B cell (primary cell): Measurements from ENCODE around the gene NUCB2. TPM values are rescaled to one million over a fixed set of nuclear protein-coding genes. Genes with fewer than 3 reads are reported as not detected.
A peak's percentile ranks its signal among the peaks of the same experiment; 100 is the strongest.

Experiments
- ATAC-seq: fragments of 200-7000 bp; cut with Tn5 transposase; one replicate; pipeline ENCODE4 v1.10.0; 2021; ENCODE audit warnings: low read depth, mild to moderate bottlenecking, moderate number of reproducible peaks, moderate library complexity
- CTCF ChIA-PET: fragments of 350-600 bp; sonication (Branson Sonifier 250); formaldehyde crosslinking; loops from one replicate; lab custom pipeline; 2021; ENCODE audit warnings: antibody characterized with exemption, inconsistent platforms; lab: Charles Lee
- POLR2A ChIA-PET: fragments of 350-600 bp; sonication (Branson Sonifier 250); formaldehyde crosslinking; loops from one replicate; lab custom pipeline; 2021; ENCODE audit warnings: antibody characterized with exemption; lab: Charles Lee
- DNase-seq: peaks from one replicate; pipeline ENCODE4 v3.0.0; 2013
- H2AFZ ChIP-seq: 2 replicates; pipeline ENCODE4 v1.6.1; 2012; ENCODE audit warnings: mild to moderate bottlenecking, low read depth, low read length; ENCODE audit not compliant: insufficient read depth, poor library complexity, severe bottlenecking
- H3K27ac ChIP-seq, 2 donors: 1 replicate in 1 of 2; 2 replicates in 1 of 2; pipeline ENCODE4 v1.5.1; 2012 to 2013; ENCODE audit warnings: low read length in 2 of 2, mild to moderate bottlenecking in 2 of 2, moderate library complexity in 1 of 2
- H3K27me3 ChIP-seq, 4 experiments: fragments of 200-600 bp in 1 of 4; sonication (generic) in 1 of 4; replicated peaks in 1 of 4; 1 replicate in 2 of 4; 2 replicates in 2 of 4; pipeline versions ENCODE4 v1.6.1 to v1.7.0; 2013 to 2016; ENCODE audit warnings: low read length in 3 of 4, mild to moderate bottlenecking in 2 of 4, mixed read lengths in 1 of 4, moderate library complexity in 1 of 4; ENCODE audit not compliant: insufficient read depth in 4 of 4, control insufficient read depth in 3 of 4; ENCODE audit errors: control extremely low read depth in 1 of 4
- H3K36me3 ChIP-seq, 2 experiments: replicated peaks in 1 of 2; 1 replicate in 1 of 2; 2 replicates in 1 of 2; pipeline versions ENCODE4 v1.6.1 to v1.7.1; 2013; ENCODE audit warnings: low read length in 1 of 2; ENCODE audit not compliant: insufficient read depth in 2 of 2, control insufficient read depth in 1 of 2; ENCODE audit errors: control extremely low read depth in 1 of 2, extremely low read depth in 1 of 2
- H3K4me1 ChIP-seq, 2 donors: fragments of 200-600 bp in 1 of 2; sonication (generic) in 1 of 2; 1 replicate in 1 of 2; 2 replicates in 1 of 2; pipeline versions ENCODE4 v1.5.1 to v1.6.1; 2013 to 2017; ENCODE audit warnings: low read length in 2 of 2; ENCODE audit not compliant: control insufficient read depth in 2 of 2, insufficient read depth in 2 of 2
- H3K4me2 ChIP-seq: replicated peaks from 2 replicates; pipeline ENCODE3; 2012; ENCODE audit warnings: mild to moderate bottlenecking, low read depth, low read length; ENCODE audit not compliant: poor library complexity, severe bottlenecking
- H3K4me3 ChIP-seq, 5 experiments: fragments of 200-600 bp in 1 of 5; sonication (generic) in 1 of 5; 1 replicate in 3 of 5; 2 replicates in 2 of 5; pipeline versions ENCODE4 v1.5.1 to v1.7.0; 2011 to 2016; ENCODE audit warnings: low read length in 4 of 5, mild to moderate bottlenecking in 4 of 5, low read depth in 2 of 5, control low read depth in 1 of 5, moderate library complexity in 1 of 5; ENCODE audit not compliant: insufficient read depth in 1 of 5; ENCODE audit errors: control extremely low read depth in 1 of 5, extremely low read depth in 1 of 5
- H3K79me2 ChIP-seq: fragments of 200-600 bp; sonication (generic); one replicate; pipeline ENCODE4 v1.6.0; 2016; ENCODE audit warnings: low read length; ENCODE audit not compliant: control insufficient read depth, insufficient read depth
- H3K9ac ChIP-seq: fragments of 200-600 bp; sonication (generic); 2 replicates; pipeline ENCODE4 v1.6.1; 2017; ENCODE audit warnings: mild to moderate bottlenecking, low read length, moderate library complexity
- H3K9me3 ChIP-seq, 3 donors: one replicate each; pipeline versions ENCODE4 v1.6.1 to v1.7.1; 2013; ENCODE audit warnings: low read length in 2 of 3; ENCODE audit not compliant: control insufficient read depth in 2 of 3, insufficient read depth in 1 of 3; ENCODE audit errors: control extremely low read depth in 1 of 3
- H4K20me1 ChIP-seq: 2 replicates; pipeline ENCODE4 v1.6.0; 2012; ENCODE audit warnings: mild to moderate bottlenecking, low read length; ENCODE audit not compliant: insufficient read depth, control insufficient read depth, poor library complexity, severe bottlenecking
- H3K27ac Mint-ChIP-seq: one replicate; pipeline ENCODE4 v1.8.0; 2021; ENCODE audit warnings: mixed read lengths
- H3K27me3 Mint-ChIP-seq: one replicate; pipeline ENCODE4 v1.8.0; 2021; ENCODE audit warnings: mixed read lengths
- H3K4me1 Mint-ChIP-seq: one replicate; pipeline ENCODE4 v1.8.0; 2021; ENCODE audit warnings: mixed read lengths
- H3K4me3 Mint-ChIP-seq: one replicate; pipeline ENCODE4 v1.8.0; 2021; ENCODE audit warnings: mixed read lengths
- H3K9me3 Mint-ChIP-seq: one replicate; pipeline ENCODE4 v1.8.0; 2022; ENCODE audit warnings: mixed read lengths; ENCODE audit not compliant: insufficient read depth
- EZH2 ChIP-seq: IDR thresholded peaks from 2 replicates; pipeline ENCODE4 v1.6.1; 2012; ENCODE audit warnings: borderline replicate concordance, low read depth, mild to moderate bottlenecking, moderate library complexity, low read length; ENCODE audit not compliant: insufficient read depth, poor library complexity, severe bottlenecking
- WGBS: methylation state at CpG from one replicate; pipeline ENCODE4 v1.1.5; 2013; ENCODE audit warnings: missing lambda C conversion rate; ENCODE audit not compliant: insufficient coverage; 5-methylcytosine and 5-hydroxymethylcytosine counted together
- intact Hi-C: fragments of 100-400 bp; cut with micrococcal nuclease; formaldehyde crosslinking; loops from one replicate; pipeline ENCODE4 v1.10.0; 2022
- polyA plus RNA-seq: library from polyadenylated mRNA; depleted of rRNA; stranded (reverse); fragments of >200 nt; gene quantifications from 2 replicates; pipeline ENCODE4 v1.2.3, GENCODE V29; 2012
- total RNA-seq, 2 donors: library from RNA; stranded (reverse); fragments of 120-200 nt in 1 of 2; gene quantifications; 1 replicate in 1 of 2; 2 replicates in 1 of 2; pipeline versions ENCODE4 v1.2.3 to v1.2.4, GENCODE V29; 2013 to 2022
- TF ChIP-seq, protein P1 (sequence below): fragments of 200-600 bp; IDR thresholded peaks from one replicate; pipeline ENCODE4 v1.8.0; 2022; ENCODE audit warnings: antibody characterized with exemption, mild to moderate bottlenecking

Gene NUCB2
- total and polyA plus RNA-seq, 2 donors (not counting 1 experiment from before 2014, with no cell fraction given): 1.8 to 6.8 TPM

DNA sequence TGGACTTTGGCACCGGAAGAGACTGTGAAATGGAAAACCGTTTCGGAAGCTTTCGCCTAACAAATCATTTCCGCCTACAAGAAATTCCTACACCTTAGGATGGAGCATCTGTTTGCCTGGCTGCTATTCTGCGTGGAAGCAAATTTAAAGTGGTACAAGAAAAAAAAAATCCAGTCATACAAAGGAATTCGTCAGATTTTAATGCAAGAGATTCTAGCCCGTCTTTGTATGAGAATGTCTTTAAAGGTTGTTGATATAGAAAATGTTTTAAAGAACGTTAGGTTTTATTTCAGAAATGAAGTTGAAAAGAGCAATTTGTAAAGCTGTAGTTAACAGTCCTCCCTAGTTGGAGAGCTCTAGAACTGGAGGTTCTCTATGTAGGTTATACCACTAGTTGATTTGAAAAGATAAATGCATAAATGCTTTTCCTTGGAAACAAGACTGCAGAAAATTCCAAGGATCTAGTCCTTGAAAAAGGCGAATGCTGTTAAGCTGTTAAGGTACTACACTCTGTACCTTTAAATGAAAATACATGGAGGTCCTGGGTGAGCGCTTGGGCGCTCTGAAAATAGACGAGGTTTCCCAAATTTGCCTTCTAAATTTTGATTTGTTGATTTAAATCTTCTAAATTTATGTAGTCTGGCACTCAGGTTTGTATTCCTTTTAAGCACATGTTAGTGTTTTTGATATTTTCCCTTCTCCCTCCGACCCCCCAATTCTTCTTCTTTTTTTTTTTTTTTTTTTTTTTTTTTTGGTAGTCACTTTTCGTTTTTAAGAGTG, 77.5 kb downstream of the NUCB2 start:
- Histone ChIP-seq H3K36me3 (no peaks in the 10 kb centered on the region), H3K9me3 (peaks cover 0 to 22% (median 1%) of the 10 kb centered on the region in 3 donors), H3K27me3 (peaks cover 0 to 34% (median 21%) of the 10 kb centered on the region in 4 experiments), H3K9ac (peak overlapping the region; percentile 78), H3K79me2 (no peaks in the 10 kb centered on the region), H3K4me1 (peaks cover 29 to 34% of the 10 kb centered on the region in 2 donors), H4K20me1 (no peaks in the 10 kb centered on the region), H2AFZ (peak overlapping the region; percentile 86), H3K4me2 (peak overlapping the region; percentile 99), H3K4me3 (peak overlapping the region; percentile 51 to 78 (median 62)), H3K27ac (no peak overlapping the region)
- Mint-ChIP-seq H3K27me3 (peaks cover 37% of the 10 kb centered on the region), H3K4me1 (peaks cover 32% of the 10 kb centered on the region), H3K27ac (no peak overlapping the region), H3K4me3 (peak overlapping the region; percentile 95), H3K9me3 (peaks cover under 1% of the 10 kb centered on the region)
- DNase-seq (no peak), ATAC-seq (no peak)
- CTCF ChIA-PET: interaction anchor here (0.8 to 2.7 kb wide), 15 partner anchors 8 to 174 kb away, joined by 3 to 12 read pairs (median 4); partner anchors contain the start of gene KCNJ11
- TF ChIP-seq EZH2: peak; percentile 40
- TF ChIP-seq, protein P1, sequence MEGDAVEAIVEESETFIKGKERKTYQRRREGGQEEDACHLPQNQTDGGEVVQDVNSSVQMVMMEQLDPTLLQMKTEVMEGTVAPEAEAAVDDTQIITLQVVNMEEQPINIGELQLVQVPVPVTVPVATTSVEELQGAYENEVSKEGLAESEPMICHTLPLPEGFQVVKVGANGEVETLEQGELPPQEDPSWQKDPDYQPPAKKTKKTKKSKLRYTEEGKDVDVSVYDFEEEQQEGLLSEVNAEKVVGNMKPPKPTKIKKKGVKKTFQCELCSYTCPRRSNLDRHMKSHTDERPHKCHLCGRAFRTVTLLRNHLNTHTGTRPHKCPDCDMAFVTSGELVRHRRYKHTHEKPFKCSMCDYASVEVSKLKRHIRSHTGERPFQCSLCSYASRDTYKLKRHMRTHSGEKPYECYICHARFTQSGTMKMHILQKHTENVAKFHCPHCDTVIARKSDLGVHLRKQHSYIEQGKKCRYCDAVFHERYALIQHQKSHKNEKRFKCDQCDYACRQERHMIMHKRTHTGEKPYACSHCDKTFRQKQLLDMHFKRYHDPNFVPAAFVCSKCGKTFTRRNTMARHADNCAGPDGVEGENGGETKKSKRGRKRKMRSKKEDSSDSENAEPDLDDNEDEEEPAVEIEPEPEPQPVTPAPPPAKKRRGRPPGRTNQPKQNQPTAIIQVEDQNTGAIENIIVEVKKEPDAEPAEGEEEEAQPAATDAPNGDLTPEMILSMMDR: no peak
- POLR2A ChIA-PET: interaction anchor here (0.7 kb wide), 1 partner anchor 249 kb away, joined by 3 read pairs; no protein-coding TSS in a partner anchor
- 0% methylated on average over 3 of the region's 15 CpGs for whole genome bisulfite sequencing
- intact Hi-C loops: loop anchor here (1.0 to 10.0 kb wide), 7 partner anchors 30 to 619 kb away; partner anchors contain the start of genes C11orf58, NUCB2 and RPS13
